HepG2 (cell line): ENCODE data around the gene OTUD1. TPM values are rescaled to one million over a fixed set of nuclear protein-coding genes. Genes with fewer than 3 reads are reported as not detected.

Experiments used
- SRF ChIP-seq: IDR thresholded peaks from 2 replicates; pipeline ENCODE4 v1.6.1; 2011; ENCODE audit warnings: mild to moderate bottlenecking, low read depth, low read length, moderate library complexity
- XBP1 ChIP-seq: sonication (generic); formaldehyde crosslinking; IDR thresholded peaks from 2 replicates; pipeline ENCODE4 v1.5.0; 2020; ENCODE audit warnings: missing genetic modification reagents
- ZNF564 ChIP-seq: sonication (generic); formaldehyde crosslinking; IDR thresholded peaks from 2 replicates; pipeline ENCODE4 v1.8.1; 2023; ENCODE audit warnings: mild to moderate bottlenecking, missing genetic modification reagents
- polyA plus RNA-seq, 8 experiments: library from polyadenylated mRNA; depleted of rRNA in 3 of 8; stranded (reverse) in 7 of 8; unstranded in 1 of 8; fragments of >200 nt; fragmentation: Illumina TruSeq in 4 of 8; extraction: Trizol in 4 of 8; gene quantifications; 2 replicates each; pipeline versions ENCODE4 v1.2.1 to v1.2.3, GENCODE V29; 2011 to 2016; ENCODE audit warnings: low read depth in 4 of 8, missing spikeins in 1 of 8, mixed read lengths in 1 of 8; ENCODE audit not compliant: insufficient read depth in 1 of 8
- total RNA-seq, 5 experiments: library from RNA; depleted of rRNA; stranded (reverse); fragments of >200 nt; fragmentation: Illumina TruSeq; extraction: Trizol; gene quantifications; 2 replicates each; pipeline ENCODE4 v1.2.3, GENCODE V29; 2016; ENCODE audit warnings: low read depth in 1 of 5
- TF ChIP-seq, protein P1 (sequence below): sonication (generic); formaldehyde crosslinking; IDR thresholded peaks from 2 replicates; pipeline ENCODE4 v1.8.1; 2022; ENCODE audit warnings: low read depth, mild to moderate bottlenecking, missing genetic modification reagents
- TF ChIP-seq, protein P2 (sequence below): sonication (generic); formaldehyde crosslinking; IDR thresholded peaks from 2 replicates; pipeline ENCODE4 v1.4.0; 2020; ENCODE audit warnings: missing genetic modification reagents
- TF ChIP-seq, protein P3 (sequence below): sonication (generic); formaldehyde crosslinking; IDR thresholded peaks from 2 replicates; pipeline ENCODE4 v1.4.0; 2020; ENCODE audit warnings: missing genetic modification reagents

The OTUD1 gene
- total and polyA plus RNA-seq, 2 of the 13 experiments (the other 11 are each of a cell fraction or from before 2014, with no cell fraction given), result 1.2 to 1.4 TPM

DNA sequence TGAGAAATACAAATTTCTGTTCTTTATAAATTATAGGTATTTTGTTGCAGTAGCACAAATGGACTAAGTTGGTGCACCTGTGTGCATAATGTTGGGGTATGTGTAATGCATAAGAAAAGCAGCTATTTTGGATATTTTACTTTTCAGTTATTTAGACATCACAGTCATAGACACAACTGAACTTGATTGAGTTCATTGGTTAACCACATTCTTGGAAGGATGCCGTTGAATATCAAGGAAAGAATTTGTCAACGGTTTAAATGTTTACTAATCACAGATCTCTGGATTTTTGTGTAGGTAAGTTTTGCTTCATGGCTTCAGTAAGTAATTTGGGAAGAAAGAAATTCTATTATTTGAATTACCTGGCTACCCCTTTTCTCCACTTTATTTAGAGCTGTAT, 4.1 kb downstream of the OTUD1 start (continued):
- TF ChIP-seq, protein P1, sequence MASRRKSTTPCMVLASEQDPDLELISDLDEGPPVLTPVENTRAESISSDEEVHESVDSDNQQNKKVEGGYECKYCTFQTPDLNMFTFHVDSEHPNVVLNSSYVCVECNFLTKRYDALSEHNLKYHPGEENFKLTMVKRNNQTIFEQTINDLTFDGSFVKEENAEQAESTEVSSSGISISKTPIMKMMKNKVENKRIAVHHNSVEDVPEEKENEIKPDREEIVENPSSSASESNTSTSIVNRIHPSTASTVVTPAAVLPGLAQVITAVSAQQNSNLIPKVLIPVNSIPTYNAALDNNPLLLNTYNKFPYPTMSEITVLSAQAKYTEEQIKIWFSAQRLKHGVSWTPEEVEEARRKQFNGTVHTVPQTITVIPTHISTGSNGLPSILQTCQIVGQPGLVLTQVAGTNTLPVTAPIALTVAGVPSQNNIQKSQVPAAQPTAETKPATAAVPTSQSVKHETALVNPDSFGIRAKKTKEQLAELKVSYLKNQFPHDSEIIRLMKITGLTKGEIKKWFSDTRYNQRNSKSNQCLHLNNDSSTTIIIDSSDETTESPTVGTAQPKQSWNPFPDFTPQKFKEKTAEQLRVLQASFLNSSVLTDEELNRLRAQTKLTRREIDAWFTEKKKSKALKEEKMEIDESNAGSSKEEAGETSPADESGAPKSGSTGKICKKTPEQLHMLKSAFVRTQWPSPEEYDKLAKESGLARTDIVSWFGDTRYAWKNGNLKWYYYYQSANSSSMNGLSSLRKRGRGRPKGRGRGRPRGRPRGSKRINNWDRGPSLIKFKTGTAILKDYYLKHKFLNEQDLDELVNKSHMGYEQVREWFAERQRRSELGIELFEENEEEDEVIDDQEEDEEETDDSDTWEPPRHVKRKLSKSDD (CRISPR knock-in tag), result no peak
- TF ChIP-seq ZNF564 (CRISPR knock-in tag) (no peak), SRF (no peak), XBP1 (CRISPR knock-in tag) (no peak)
- TF ChIP-seq, protein P2, sequence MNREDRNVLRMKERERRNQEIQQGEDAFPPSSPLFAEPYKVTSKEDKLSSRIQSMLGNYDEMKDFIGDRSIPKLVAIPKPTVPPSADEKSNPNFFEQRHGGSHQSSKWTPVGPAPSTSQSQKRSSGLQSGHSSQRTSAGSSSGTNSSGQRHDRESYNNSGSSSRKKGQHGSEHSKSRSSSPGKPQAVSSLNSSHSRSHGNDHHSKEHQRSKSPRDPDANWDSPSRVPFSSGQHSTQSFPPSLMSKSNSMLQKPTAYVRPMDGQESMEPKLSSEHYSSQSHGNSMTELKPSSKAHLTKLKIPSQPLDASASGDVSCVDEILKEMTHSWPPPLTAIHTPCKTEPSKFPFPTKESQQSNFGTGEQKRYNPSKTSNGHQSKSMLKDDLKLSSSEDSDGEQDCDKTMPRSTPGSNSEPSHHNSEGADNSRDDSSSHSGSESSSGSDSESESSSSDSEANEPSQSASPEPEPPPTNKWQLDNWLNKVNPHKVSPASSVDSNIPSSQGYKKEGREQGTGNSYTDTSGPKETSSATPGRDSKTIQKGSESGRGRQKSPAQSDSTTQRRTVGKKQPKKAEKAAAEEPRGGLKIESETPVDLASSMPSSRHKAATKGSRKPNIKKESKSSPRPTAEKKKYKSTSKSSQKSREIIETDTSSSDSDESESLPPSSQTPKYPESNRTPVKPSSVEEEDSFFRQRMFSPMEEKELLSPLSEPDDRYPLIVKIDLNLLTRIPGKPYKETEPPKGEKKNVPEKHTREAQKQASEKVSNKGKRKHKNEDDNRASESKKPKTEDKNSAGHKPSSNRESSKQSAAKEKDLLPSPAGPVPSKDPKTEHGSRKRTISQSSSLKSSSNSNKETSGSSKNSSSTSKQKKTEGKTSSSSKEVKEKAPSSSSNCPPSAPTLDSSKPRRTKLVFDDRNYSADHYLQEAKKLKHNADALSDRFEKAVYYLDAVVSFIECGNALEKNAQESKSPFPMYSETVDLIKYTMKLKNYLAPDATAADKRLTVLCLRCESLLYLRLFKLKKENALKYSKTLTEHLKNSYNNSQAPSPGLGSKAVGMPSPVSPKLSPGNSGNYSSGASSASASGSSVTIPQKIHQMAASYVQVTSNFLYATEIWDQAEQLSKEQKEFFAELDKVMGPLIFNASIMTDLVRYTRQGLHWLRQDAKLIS (CRISPR knock-in tag), result no peak
- TF ChIP-seq, protein P3, sequence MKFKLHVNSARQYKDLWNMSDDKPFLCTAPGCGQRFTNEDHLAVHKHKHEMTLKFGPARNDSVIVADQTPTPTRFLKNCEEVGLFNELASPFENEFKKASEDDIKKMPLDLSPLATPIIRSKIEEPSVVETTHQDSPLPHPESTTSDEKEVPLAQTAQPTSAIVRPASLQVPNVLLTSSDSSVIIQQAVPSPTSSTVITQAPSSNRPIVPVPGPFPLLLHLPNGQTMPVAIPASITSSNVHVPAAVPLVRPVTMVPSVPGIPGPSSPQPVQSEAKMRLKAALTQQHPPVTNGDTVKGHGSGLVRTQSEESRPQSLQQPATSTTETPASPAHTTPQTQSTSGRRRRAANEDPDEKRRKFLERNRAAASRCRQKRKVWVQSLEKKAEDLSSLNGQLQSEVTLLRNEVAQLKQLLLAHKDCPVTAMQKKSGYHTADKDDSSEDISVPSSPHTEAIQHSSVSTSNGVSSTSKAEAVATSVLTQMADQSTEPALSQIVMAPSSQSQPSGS (CRISPR knock-in tag), result no peak
